Measurements from ENCODE around the gene KRT3.

- no peak for TF ChIP-seq CTCF (IDR thresholded peaks at IDR 0.05; ENCODE audit: insufficient read depth, low read length, poor library complexity, severe bottlenecking)
- no peak for TF ChIP-seq EZH2phosphoT487 (conservative IDR thresholded peaks at IDR 0.05; ENCODE audit: low read length)
Observed at GRCh38 chr12:52763991-52764390, 31.9 kb downstream of the KRT3 start.

Data from SU-DHL-6 (cell line).